BLaER1 (cell line): Measurements from ENCODE around the gene IRX3.
"Not testable (repeated sequence)": the region's sequence is repeated elsewhere in the genome, so short reads cannot be mapped to it uniquely, and the experiment has no call there.

ENCODE experiments used
- H3K27ac ChIP-seq: shearing (Covaris generic); formaldehyde crosslinking; 2 replicates; pipeline ENCODE4 v1.8.1; 2022
- H3K27me3 ChIP-seq: shearing (Covaris generic); formaldehyde crosslinking; 2 replicates; pipeline ENCODE4 v1.8.1; 2022
- H3K36me3 ChIP-seq: shearing (Covaris generic); formaldehyde crosslinking; 2 replicates; pipeline ENCODE4 v1.8.1; 2022
- H3K4me1 ChIP-seq: shearing (Covaris generic); formaldehyde crosslinking; 2 replicates; pipeline ENCODE4 v1.8.1; 2022
- H3K4me2 ChIP-seq: shearing (Covaris generic); formaldehyde crosslinking; 2 replicates; pipeline ENCODE4 v1.8.1; 2022
- H3K4me3 ChIP-seq: shearing (Covaris generic); formaldehyde crosslinking; 2 replicates; pipeline ENCODE4 v1.8.1; 2022
- H3K9ac ChIP-seq: shearing (Covaris generic); formaldehyde crosslinking; 2 replicates; pipeline ENCODE4 v1.8.1; 2022
- H3K9me3 ChIP-seq: shearing (Covaris generic); formaldehyde crosslinking; 2 replicates; pipeline ENCODE4 v1.8.1; 2022
- H4K20me1 ChIP-seq: shearing (Covaris generic); formaldehyde crosslinking; 2 replicates; pipeline ENCODE4 v1.8.1; 2022
- Cebpa-rat ChIP-seq: shearing (Covaris generic); IDR thresholded peaks from 2 replicates; pipeline ENCODE4 v1.8.1; 2022

Gene IRX3

DNA sequence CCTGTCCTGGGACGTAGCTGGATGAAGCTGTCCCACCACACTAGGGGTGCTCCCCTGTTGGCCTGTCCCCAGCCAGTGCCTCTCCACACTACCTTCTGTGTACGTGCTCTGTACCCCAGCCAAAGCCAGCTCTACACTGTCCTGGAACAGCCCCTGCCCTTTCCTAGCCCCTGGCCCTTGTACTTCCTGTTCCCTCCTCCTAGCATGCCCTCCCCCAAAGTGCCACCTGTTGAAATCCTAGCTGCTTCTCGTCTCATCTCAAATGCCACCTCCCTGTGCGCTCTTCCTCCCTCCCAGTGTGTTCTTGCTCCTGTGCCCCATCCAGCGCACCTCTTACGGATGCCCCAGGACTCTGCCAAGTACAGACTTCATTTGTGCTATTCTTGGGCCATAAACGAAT, 33.5 kb downstream of the IRX3 start:
- no peak for TF ChIP-seq Cebpa-rat
- no peaks in the 10 kb centered on the region for H4K20me1 ChIP-seq
- H3K4me2 ChIP-seq = no peak overlapping the region
- H3K36me3 ChIP-seq = no peaks in the 10 kb centered on the region
- no peaks in the 10 kb centered on the region for H3K9me3 ChIP-seq
- no peak overlapping the region for H3K27ac ChIP-seq
- H3K4me1 ChIP-seq = no peaks in the 10 kb centered on the region
- H3K4me3 ChIP-seq = no peak overlapping the region
- no peaks in the 10 kb centered on the region for H3K27me3 ChIP-seq
- no peak overlapping the region for H3K9ac ChIP-seq

DNA sequence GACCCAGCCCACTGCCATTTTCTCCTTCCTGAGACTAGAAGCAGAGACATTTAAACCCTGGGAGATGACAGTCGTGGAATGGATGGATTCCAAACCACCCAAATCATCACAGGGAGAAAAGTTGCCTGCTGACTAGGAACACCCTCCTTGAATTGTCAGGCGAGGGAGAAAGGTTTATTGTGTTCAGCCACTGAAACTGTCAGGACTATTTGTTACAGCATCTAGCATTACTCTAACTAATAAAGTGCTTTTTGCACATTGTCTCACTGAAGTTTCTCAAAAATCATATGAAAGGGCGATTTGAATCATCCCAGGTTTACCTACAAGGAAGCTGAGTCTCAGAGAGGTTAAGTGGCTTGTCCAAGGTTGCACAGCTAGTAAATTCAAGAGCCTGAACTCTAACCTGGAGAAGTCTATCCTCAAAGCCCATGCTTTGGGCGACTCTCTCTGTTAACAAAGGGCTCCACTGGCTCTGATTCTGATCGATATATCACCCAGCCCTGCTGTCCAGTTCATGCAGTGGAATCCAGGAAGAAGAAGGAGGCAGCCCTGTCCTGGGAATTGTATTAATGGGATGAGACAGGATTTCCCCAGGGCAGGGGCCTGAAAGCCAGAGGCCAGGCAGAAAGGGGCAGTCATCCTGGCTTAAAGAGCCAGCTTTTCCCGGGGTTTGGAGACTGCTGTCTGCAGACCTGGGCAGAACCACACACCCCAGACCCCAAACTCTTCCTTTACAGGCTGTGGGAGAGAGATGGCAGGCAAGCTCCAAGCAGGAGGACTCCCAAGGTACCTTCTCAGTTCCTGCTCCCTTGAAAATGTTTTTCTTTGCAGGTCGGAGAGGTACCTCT, 37.5 kb downstream of the IRX3 start:
- no peak overlapping the region for H3K27ac ChIP-seq
- H3K27me3 ChIP-seq = no peaks in the 10 kb centered on the region
- no peak overlapping the region for H3K4me2 ChIP-seq
- no peaks in the 10 kb centered on the region for H3K36me3 ChIP-seq
- H4K20me1 ChIP-seq = no peaks in the 10 kb centered on the region
- no peak for TF ChIP-seq Cebpa-rat
- H3K4me3 ChIP-seq = no peak overlapping the region
- H3K9me3 ChIP-seq = no peaks in the 10 kb centered on the region
- no peak overlapping the region for H3K9ac ChIP-seq
- peaks cover 15% of the 10 kb centered on the region for H3K4me1 ChIP-seq

DNA sequence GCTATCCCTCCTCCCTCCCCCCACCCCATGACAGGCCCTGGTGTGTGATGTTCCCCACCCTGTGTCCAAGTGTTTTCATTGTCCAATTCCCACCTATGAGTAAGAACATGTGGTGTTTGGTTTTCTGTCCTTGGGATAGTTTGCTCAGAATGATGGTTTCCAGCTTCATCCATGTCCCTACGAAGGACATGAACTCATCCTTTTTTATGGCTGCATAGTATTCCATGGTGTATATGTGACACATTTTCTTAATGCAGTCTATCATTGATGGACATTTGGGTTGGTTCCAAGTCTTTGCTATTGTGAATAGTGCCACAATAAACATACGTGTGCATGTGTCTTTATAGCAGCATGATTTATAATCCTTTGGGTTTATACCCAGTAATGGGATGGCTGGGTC, 38.9 kb downstream of the IRX3 start:
- H3K9ac ChIP-seq, H3K27ac ChIP-seq, H3K4me2 ChIP-seq, H4K20me1 ChIP-seq, H3K36me3 ChIP-seq, H3K4me3 ChIP-seq, H3K27me3 ChIP-seq, H3K9me3 ChIP-seq: not testable (repeated sequence)
- peaks cover 22% of the 10 kb centered on the region for H3K4me1 ChIP-seq

- Histone ChIP-seq H3K27me3 (no peaks in the 10 kb centered on the region), H3K27ac (no peak overlapping the region), H3K4me3 (no peak overlapping the region), H4K20me1 (no peaks in the 10 kb centered on the region), H3K4me2 (no peak overlapping the region), H3K4me1 (peaks cover 22% of the 10 kb centered on the region), H3K9me3 (no peaks in the 10 kb centered on the region), H3K36me3 (no peaks in the 10 kb centered on the region), H3K9ac (no peak overlapping the region)
- no peak for TF ChIP-seq Cebpa-rat
Measured at GRCh38 chr16:54246454-54246821, 40.1 kb downstream of the IRX3 start.

DNA sequence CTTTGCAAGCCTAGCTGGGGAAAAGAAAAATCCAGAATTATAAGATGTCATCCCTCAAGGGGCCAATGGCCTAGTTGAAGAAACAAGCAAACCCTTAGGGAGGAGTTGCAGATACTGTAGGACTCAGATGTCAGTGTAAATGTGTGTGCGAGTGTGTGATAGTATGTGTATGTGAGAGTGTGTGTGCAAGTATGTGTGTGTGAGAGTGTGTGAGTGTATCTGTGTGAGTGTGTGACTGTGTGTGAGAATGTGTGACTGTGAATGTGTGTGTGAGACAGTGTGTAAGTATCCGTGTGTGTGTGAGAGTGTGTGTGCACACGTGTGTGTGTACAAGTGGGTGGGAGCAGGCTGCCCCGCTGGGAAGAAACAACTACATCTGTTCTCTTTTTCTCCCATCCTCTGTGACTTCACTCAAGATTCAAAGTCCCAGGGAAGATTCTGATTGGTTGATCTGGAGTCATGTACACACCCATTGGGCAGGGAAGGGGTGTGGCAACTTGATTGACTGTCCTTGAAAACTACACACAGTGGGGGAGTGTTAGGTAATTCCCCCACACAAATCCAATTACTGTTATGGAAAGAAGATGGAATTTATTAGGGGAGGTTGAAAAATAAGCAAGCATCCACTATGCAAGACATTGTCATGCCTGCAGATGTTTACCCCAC, 40.7 kb downstream of the IRX3 start:
- no peaks in the 10 kb centered on the region for H3K36me3 ChIP-seq
- no peaks in the 10 kb centered on the region for H4K20me1 ChIP-seq
- H3K9ac ChIP-seq = no peak overlapping the region
- H3K27me3 ChIP-seq = no peaks in the 10 kb centered on the region
- H3K4me1 ChIP-seq = peaks cover 22% of the 10 kb centered on the region
- no peak overlapping the region for H3K4me2 ChIP-seq
- H3K9me3 ChIP-seq = no peaks in the 10 kb centered on the region
- no peak overlapping the region for H3K27ac ChIP-seq
- TF ChIP-seq Cebpa-rat = no peak
- H3K4me3 ChIP-seq = no peak overlapping the region

DNA sequence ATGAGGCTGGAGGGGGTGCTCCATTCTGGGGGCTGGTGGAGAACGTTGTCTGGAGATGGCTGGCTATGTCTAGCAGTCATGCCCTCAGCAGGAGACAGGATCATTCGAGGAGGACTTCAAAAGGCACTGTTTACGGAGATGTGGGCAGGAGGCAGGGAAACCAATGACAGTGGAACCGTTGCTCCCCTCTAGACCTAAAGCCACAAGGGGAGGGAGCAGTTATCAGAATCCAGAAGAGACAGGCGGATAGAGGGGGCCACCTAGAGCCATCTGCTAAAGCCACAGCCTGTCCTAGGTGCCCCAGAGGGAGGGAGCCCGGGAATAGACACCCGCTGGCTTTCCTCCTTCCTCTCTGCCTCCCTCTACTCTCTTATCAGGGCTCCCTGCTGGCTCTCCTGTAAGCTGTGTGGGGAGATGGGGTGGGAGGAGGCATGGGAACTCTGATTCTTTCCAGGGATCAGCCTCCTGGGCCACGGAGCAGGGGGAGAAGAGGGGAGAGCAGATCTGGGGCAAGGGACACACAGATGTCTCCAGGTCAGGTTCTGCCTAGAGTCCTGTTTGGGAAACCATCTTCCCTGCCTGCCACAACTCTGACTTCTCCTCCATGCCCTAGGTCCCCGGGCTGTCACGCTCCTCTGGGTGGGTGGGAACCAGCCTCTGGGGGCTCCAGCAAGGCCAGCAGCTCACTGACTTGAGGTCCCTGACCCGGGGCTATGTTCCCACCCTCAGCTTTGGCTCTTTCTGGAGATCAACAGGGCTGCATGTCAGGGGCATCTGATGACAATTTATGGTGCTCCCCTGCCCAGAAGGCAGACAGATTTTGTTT, 42.3 kb downstream of the IRX3 start:
- no peaks in the 10 kb centered on the region for H4K20me1 ChIP-seq
- no peaks in the 10 kb centered on the region for H3K9me3 ChIP-seq
- H3K9ac ChIP-seq = no peak overlapping the region
- H3K27ac ChIP-seq = no peak overlapping the region
- no peak for TF ChIP-seq Cebpa-rat
- peak overlapping the region; percentile 69 for H3K4me2 ChIP-seq
- no peaks in the 10 kb centered on the region for H3K27me3 ChIP-seq
- peaks cover 22% of the 10 kb centered on the region for H3K4me1 ChIP-seq
- no peak overlapping the region for H3K4me3 ChIP-seq
- H3K36me3 ChIP-seq = no peaks in the 10 kb centered on the region

DNA sequence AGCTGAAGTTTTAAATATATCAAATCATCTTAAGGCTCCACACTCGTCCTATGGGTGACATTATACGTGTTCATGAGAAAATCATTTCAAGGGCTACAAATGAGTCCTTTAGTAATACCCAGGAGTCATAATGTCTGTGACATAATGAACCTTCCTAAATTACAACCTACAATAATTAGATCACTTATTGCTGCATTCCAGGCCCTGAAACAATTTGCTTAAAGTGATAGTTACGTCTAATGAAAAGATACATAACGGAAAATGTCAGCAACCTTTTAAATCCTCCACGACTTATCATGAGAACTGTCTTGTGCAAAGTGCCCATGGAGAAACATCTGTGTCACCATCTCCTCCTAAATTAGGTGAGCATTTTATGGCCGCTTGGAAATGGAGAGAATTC, 43.4 kb downstream of the IRX3 start:
- Histone ChIP-seq H3K4me2 (no peak overlapping the region), H4K20me1 (no peaks in the 10 kb centered on the region), H3K4me3 (no peak overlapping the region), H3K4me1 (peaks cover 22% of the 10 kb centered on the region), H3K36me3 (no peaks in the 10 kb centered on the region), H3K9ac (no peak overlapping the region), H3K27me3 (no peaks in the 10 kb centered on the region), H3K27ac (no peak overlapping the region), H3K9me3 (no peaks in the 10 kb centered on the region)
- no peak for TF ChIP-seq Cebpa-rat

DNA sequence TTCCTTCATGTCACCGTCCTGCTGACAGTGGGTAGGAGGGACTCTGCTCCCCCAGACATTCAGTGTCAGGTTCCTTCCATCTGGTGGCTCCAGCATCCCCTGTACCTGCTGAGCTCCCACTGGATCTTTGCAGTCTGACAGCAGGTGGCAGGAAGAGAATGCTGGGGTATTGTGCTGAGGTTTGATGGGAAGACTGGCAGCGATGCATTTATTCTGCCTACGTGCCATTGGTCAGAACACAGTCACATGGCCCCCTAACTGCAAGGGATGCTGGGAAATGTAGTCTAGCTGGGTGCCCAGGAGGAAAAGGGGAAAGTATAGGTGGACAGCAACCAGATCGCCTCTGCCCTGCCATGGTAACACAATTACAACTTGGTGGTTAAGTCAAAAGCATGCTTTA, 44.4 kb downstream of the IRX3 start:
- Histone ChIP-seq H3K4me3 (no peak overlapping the region), H3K27ac (no peak overlapping the region), H3K4me1 (peaks cover 22% of the 10 kb centered on the region), H3K9me3 (no peaks in the 10 kb centered on the region), H3K36me3 (no peaks in the 10 kb centered on the region), H4K20me1 (no peaks in the 10 kb centered on the region), H3K4me2 (no peak overlapping the region), H3K9ac (no peak overlapping the region), H3K27me3 (no peaks in the 10 kb centered on the region)
- no peak for TF ChIP-seq Cebpa-rat

- Histone ChIP-seq H3K27me3 (no peaks in the 10 kb centered on the region), H3K9ac (no peak overlapping the region), H3K36me3 (no peaks in the 10 kb centered on the region), H4K20me1 (no peaks in the 10 kb centered on the region), H3K4me2 (no peak overlapping the region), H3K4me1 (peaks cover 22% of the 10 kb centered on the region), H3K4me3 (no peak overlapping the region), H3K27ac (no peak overlapping the region), H3K9me3 (no peaks in the 10 kb centered on the region)
- TF ChIP-seq Cebpa-rat = no peak
Measured at GRCh38 chr16:54241525-54241924, 45.1 kb downstream of the IRX3 start.
